Mucosa of descending colon (tissue), 3 donors: ENCODE data around the gene ZNF17. TPM values are rescaled to one million over a fixed set of nuclear protein-coding genes. Genes with fewer than 3 reads are reported as not detected.

Experiments
- ATAC-seq: fragments of 200-7000 bp; cut with Tn5 transposase; one replicate; pipeline ENCODE4 v1.9.1; 2020; ENCODE audit warnings: mild to moderate bottlenecking, moderate library complexity
- DNase-seq, 3 donors: peaks; one replicate each; pipeline ENCODE4 v3.0.0-alpha.2; 2020
- H3K36me3 ChIP-seq: fragments of 200-600 bp; one replicate; pipeline ENCODE4 v1.8.0; 2021; ENCODE audit warnings: low read depth, mild to moderate bottlenecking
- H3K4me1 ChIP-seq: fragments of 200-600 bp; one replicate; pipeline ENCODE4 v1.8.0; 2021; ENCODE audit warnings: low read depth, mild to moderate bottlenecking
- H3K4me3 ChIP-seq: fragments of 200-600 bp; one replicate; pipeline ENCODE4 v1.8.0; 2021; ENCODE audit warnings: mild to moderate bottlenecking
- H3K9me3 ChIP-seq: fragments of 200-600 bp; one replicate; pipeline ENCODE4 v1.8.0; 2021; ENCODE audit warnings: mild to moderate bottlenecking
- intact Hi-C, 2 donors: fragments of 100-400 bp; cut with DNase I in 1 of 2; cut with micrococcal nuclease in 1 of 2; formaldehyde crosslinking; loops; one replicate each; pipeline versions ENCODE4 v1.11.0 to v1.11.1; 2022; cut with DNase I, micrococcal nuclease
- total RNA-seq, 3 donors: library from RNA; stranded (reverse); fragmentation: NEBNext Ultra II Directional in 2 of 3; extraction: Animal tissue kit (Norgen Biotek cat#: 25700) in 2 of 3; gene quantifications; one replicate each; pipeline versions ENCODE4 v1.2.1 to v1.2.4, GENCODE V29; 2021 to 2023
- TF ChIP-seq, protein P1 (sequence below): fragments of 200-600 bp; IDR thresholded peaks from one replicate; pipeline ENCODE4 v1.8.0; 2022; ENCODE audit warnings: antibody characterized with exemption, mild to moderate bottlenecking
- donor health status: DM: no; HTN: no; CAD: no; lungs with moderate emphysema.
- donor health status: DM: no; HTN: no; CAD: no.
- donor health status: DM: no; HTN: yes; CAD: no.

ZNF17 gene
- total RNA-seq, 3 donors from 2014 or later, result 8.3 to 13.4 (median 11.0) TPM

DNA sequence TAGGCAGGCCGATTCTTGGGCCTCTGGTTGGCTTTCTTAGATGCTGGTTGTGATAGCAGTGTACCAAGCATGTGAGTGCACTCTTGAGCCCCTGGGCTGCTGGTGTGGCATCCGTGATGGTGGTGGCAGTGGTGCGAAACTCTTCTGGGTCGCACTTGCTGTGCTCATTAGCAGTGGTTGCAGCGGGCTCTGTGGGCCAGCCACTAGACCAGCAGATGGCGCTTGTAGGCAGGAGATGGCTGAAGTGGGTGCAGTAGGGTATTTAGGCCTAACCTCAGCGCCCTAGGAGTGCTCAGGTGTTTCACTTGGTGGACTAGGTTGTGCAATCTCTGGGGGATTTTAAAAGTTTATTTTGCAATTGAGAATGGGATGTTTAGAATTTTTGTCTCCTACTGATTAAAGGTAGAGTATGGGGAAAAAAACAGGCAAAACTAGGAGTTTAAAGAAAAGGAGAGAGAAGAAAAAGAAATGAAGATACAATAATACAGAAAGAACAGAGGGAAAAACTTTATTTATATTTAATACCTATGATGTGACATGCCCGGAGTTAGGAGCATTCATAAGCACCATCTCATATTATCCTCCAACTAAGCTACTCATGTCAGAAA is 4.3 kb upstream of the ZNF17 start:
- H3K4me1 ChIP-seq, result peaks cover 2% of the 10 kb centered on the region
- ATAC-seq (peak; percentile 35), DNase-seq (peak; percentile 45 to 80 (median 74))
- no peaks in the 10 kb centered on the region for H3K36me3 ChIP-seq
- TF ChIP-seq, protein P1, sequence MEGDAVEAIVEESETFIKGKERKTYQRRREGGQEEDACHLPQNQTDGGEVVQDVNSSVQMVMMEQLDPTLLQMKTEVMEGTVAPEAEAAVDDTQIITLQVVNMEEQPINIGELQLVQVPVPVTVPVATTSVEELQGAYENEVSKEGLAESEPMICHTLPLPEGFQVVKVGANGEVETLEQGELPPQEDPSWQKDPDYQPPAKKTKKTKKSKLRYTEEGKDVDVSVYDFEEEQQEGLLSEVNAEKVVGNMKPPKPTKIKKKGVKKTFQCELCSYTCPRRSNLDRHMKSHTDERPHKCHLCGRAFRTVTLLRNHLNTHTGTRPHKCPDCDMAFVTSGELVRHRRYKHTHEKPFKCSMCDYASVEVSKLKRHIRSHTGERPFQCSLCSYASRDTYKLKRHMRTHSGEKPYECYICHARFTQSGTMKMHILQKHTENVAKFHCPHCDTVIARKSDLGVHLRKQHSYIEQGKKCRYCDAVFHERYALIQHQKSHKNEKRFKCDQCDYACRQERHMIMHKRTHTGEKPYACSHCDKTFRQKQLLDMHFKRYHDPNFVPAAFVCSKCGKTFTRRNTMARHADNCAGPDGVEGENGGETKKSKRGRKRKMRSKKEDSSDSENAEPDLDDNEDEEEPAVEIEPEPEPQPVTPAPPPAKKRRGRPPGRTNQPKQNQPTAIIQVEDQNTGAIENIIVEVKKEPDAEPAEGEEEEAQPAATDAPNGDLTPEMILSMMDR, result peak; percentile 32
- H3K4me3 ChIP-seq, result no peak overlapping the region
- intact Hi-C loops, result no loop called here
- H3K9me3 ChIP-seq, result peaks cover 21% of the 10 kb centered on the region

DNA sequence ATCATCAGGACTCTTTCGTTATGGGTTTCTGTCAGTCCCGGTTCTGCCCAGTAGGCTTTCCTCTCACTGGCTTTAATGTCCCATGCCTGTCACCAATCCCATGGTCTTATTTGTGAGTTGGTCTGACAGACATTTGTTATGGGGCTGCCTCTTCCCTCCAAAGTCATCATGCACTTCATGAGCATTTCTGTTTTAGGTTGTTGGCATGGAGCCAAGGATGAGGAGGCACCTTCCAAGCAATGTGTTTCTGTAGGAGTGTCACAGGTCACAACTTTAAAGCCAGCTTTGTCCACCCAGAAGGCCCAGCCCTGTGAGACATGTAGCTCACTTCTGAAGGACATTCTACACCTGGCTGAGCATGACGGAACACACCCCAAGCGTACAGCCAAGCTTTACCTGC is 8.5 kb downstream of the ZNF17 start:
- ATAC-seq (no peak), DNase-seq (no peak)
- Histone ChIP-seq H3K4me1 (no peaks in the 10 kb centered on the region), H3K9me3 (peaks cover 87% of the 10 kb centered on the region), H3K36me3 (peaks cover 11% of the 10 kb centered on the region), H3K4me3 (no peak overlapping the region)
- intact Hi-C loops, result no loop called here
- TF ChIP-seq, protein P1, result no peak

DNA sequence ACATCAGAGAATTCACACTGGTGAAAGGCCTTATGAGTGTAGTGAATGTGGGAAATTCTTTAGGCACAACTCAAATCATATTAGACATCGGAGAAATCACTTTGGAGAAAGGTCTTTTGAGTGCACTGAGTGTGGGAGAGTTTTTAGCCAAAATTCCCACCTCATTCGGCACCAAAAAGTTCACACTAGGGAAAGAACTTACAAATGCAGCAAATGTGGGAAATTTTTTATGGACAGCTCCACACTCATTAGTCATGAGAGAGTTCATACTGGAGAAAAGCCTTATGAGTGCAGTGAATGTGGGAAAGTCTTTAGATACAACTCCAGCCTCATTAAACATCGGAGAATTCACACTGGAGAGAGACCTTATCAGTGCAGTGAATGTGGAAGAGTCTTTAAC is 10.1 kb downstream of the ZNF17 start:
- peaks cover 98% of the 10 kb centered on the region for H3K9me3 ChIP-seq
- DNase-seq (no peak), ATAC-seq (no peak)
- no peaks in the 10 kb centered on the region for H3K4me1 ChIP-seq
- peaks cover 11% of the 10 kb centered on the region for H3K36me3 ChIP-seq
- H3K4me3 ChIP-seq, result no peak overlapping the region
- intact Hi-C loops, result no loop called here
- TF ChIP-seq, protein P1, result no peak

DNA sequence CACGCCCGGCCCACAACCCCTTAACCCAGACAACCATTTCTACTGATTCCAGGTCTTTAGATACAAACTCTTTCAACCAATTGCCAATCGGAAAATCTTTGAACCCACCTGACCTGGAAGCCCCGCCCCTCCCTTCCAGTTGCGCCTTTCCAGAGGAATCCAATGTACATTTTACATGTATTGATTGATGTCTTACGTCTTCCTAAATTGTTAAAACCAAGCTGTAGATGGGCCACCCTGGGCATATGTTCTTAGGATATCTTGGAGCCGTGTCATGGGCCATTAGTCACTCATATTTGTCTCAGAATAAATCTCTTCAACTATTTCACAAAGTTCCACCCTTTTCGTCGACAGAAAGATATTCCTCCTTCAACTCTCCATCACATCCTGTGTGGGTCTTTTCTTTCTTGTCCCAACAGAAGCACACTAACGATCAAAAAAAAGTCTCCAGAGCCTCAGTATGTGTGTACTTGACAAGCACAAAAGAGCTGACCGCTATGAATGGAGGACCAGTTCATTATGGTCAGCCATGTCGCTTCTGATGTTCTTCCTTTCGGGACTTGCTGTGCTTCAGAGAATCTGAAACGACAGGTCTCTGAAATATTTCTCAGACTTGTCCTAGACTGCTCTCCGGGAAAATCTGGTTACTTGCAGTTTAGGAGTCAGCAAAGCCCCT is 23.6 kb downstream of the ZNF17 start:
- TF ChIP-seq, protein P1, result no peak

DNA sequence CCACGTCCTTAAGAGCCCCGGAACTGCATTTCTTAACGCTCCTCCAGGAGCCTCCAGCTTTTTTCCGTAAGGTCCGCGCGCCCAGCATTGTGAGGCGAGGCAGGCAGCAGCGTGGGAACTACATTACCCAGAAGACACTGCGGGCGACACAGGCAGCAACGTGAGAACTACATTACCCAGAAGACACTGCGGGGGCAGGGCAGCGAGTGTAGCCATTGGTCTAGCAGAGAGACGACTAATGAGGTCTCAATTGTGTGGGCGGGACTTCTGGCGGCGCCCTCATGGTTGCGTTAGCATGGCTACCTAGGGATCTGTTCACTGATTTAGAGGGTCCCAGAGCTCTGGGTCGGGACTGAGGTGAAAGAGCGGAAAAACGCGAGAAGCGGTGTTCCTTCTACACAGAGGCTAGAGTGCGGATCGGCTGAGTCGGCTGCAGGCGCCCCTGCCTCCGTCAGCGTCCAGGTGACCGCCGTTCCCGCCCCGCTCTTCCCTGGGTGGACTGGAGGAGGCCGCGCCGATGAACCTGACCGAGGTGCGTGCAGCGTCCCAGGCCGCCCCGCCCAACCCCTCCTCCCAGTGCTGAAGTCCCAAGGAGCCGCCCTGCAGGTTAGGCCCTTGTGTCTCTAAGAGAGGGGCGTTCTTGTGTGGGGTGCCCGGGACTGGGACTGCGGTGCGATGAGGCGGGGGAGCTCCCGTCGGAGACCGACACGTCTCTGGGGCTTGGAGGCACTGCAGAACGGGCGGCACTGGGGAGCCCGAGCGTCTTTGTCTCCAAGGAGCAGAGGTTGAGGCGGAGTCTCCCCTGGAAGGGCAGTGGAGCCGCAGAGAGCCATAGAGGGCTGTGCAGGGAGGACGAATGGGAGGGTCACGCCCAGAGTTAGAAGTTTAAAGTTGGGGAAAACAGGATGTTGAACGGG is 24.4 kb downstream of the ZNF17 start, which contains the start of gene ZNF749:
Gene ZNF749, plus strand, starts transcription at position 264 of the 917 bp plus-strand sequence. Its CDS starts 254 bp downstream, at position 518.
- Histone ChIP-seq H3K9me3 (peaks cover 14% of the 10 kb centered on the region), H3K4me3 (peak within 1 kb of the TSS; percentile 44), H3K36me3 (no peaks in the 10 kb centered on the region), H3K4me1 (peaks cover 11% of the 10 kb centered on the region)
- DNase-seq (peak; percentile 96 to 100 (median 97)), ATAC-seq (peak; percentile 100)
- intact Hi-C loops, result no loop called here
- TF ChIP-seq, protein P1, result no peak

More for the DNA sequence above, 23.6 kb downstream of the ZNF17 start:
- peaks cover 10% of the 10 kb centered on the region for H3K9me3 ChIP-seq
- DNase-seq (no peak), ATAC-seq (no peak)
- intact Hi-C loops, result no loop called here
- H3K4me3 ChIP-seq, result no peak overlapping the region
- H3K4me1 ChIP-seq, result peaks cover 11% of the 10 kb centered on the region
- no peaks in the 10 kb centered on the region for H3K36me3 ChIP-seq
